ENCODE data around the gene CNTN4.

- TF ChIP-seq CTCF (conservative IDR thresholded peaks at IDR 0.05; ENCODE audit: low read depth, low read length): no peak
- TF ChIP-seq EZH2 (IDR thresholded peaks at IDR 0.05; ENCODE audit: borderline replicate concordance, low read depth, low read length, poor library complexity, severe bottlenecking): no peak
These were observed 693.8 kb downstream of the CNTN4 start for GRCh38 chr3:2792432-2792831.

All from A673 (cell line).